Measurements from ENCODE around the gene RAB31.

GRCh38 chr18:9803063-9803697 lies 95.1 kb downstream of the RAB31 start:
- TF ChIP-seq POLR2A (IDR thresholded peaks at IDR 0.05), result no peak
- no peak for TF ChIP-seq CTCF (IDR thresholded peaks at IDR 0.05)

Data from testis (tissue), 2 donors.